CD1c-positive myeloid dendritic cell (primary cell): ENCODE data around the gene MYL12B.

Experiments used
- DNase-seq: peaks from one replicate; pipeline ENCODE4 v3.0.0-alpha.2; 2016; ENCODE audit errors: extremely low spot score

MYL12B gene

DNA sequence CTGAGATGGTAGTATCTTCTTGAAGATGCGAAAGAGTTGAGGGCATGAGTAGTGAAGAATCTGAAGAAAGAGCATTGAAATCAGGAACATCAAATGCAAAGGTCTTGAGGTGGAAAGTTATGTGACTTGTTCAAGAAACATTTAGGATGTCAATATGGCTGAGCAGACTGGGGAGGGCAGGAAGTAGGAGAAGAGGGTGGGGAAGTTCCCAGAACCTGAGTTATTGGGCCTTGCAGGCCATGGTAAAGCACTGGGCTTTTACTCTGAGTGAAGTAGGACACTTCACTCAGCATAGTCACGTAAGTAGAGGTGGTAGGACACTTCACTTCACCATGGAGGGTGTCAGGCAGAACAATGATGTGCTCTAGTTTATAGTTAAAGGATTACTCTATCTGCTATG is 26.1 kb upstream of the MYL12B start:
- no peak for DNase-seq

DNA sequence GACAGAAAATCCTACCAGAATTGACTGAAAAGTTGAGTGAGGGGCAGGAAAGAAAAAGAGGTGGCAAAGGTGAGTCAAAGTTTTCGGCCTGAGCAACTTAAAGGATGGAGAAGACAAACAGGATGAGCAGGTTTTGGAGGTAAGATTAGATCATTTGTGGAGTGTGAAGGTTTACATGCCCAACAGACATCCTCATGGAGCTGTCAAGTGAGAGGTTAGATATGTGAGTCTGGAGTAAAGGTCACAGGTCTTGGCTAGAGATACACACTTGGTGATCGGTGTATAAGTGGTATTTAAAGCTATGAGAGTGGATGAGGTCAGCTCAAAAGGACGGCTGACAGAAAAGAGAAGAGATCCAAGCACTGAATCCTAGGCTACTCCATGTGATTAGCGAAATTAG is 25.5 kb upstream of the MYL12B start:
- no peak for DNase-seq

GRCh38 chr18:3238742-3239141 is 23.2 kb upstream of the MYL12B start:
- no peak for DNase-seq

GRCh38 chr18:3245185-3245564 is 16.8 kb upstream of the MYL12B start:
- no peak for DNase-seq

GRCh38 chr18:3245853-3246634 is 15.9 kb upstream of the MYL12B start:
- peak; percentile 89 for DNase-seq

DNA sequence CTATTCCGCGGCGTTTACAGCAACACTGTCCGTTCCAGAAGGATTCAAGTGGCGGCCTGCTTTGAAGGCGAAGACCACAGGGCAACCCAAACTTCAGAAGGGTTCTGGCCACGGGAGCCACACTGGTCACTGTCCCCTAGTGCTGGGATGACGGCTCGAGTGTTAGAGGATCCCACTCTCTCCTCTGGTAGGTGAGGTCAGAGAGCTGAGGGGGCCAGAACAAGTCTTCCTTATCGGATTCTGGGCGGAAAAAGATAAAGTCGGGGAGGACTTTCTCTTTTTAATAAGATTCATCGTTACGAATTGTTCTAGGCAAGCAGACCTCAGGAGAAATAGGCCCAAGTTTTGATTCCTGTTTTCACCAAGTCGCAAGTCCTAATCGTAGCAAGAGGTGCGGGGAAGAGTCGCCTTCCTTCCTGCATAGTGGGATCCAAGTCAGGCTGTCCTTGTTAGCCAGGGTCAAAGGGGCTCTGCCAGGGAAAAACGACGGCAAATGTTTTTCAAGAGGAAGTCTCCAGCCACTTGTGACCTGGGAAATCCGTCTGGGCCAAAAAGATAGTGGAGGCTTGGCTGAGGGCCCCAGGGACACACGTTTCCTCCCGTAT is 15.2 kb upstream of the MYL12B start:
- no peak for DNase-seq

DNA sequence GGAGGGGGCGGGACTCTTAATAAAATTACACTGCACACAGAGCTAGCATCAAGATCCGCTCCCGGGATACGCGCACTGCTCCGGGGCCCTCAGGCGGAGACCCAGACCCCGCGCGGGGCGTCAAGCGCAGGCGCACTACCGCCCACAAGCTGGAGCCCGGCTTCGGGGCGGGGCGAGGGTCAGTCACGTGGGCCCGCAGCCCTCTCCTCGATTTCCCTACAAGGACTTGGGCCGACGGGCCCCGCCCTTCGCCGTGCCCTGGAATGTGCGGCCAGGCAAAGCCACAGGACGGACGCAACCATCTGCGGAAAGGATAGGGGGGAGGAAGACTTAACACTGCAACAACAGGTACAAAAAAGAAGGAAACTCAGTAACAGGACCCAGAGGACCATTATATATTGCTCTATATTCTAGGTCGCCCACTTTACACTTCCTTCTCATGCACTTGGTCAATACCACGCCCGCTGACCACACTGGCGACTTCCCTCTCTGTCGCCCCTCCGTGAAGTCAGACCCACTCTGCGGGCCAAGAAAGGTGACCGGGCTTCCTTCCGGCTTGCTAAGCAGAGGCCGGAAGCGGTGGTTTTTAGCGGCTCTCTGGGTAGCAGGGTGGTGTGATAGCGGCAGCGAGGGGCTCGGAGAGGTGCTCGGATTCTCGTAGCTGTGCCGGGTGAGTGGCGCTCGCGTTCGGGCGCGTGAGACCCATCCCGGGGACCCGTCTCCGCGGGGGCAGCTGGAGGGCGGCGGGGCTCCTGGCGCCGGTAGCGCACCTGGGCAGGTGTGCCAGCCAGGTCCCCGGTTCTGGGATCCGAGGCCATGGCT is 14.5 kb upstream of the MYL12B start, which contains the start of gene MYL12A:
Gene MYL12A (plus strand): TSS at position 562 of the 822 bp plus-strand sequence. CDS start 5,447 bp downstream, outside the sequence.
- peak; percentile 95 for DNase-seq

GRCh38 chr18:3248062-3248657 is 13.8 kb upstream of the MYL12B start:
- peak; percentile 60 for DNase-seq

GRCh38 chr18:3248658-3249359 is 13.1 kb upstream of the MYL12B start:
- DNase-seq, result peak; percentile 66

DNA sequence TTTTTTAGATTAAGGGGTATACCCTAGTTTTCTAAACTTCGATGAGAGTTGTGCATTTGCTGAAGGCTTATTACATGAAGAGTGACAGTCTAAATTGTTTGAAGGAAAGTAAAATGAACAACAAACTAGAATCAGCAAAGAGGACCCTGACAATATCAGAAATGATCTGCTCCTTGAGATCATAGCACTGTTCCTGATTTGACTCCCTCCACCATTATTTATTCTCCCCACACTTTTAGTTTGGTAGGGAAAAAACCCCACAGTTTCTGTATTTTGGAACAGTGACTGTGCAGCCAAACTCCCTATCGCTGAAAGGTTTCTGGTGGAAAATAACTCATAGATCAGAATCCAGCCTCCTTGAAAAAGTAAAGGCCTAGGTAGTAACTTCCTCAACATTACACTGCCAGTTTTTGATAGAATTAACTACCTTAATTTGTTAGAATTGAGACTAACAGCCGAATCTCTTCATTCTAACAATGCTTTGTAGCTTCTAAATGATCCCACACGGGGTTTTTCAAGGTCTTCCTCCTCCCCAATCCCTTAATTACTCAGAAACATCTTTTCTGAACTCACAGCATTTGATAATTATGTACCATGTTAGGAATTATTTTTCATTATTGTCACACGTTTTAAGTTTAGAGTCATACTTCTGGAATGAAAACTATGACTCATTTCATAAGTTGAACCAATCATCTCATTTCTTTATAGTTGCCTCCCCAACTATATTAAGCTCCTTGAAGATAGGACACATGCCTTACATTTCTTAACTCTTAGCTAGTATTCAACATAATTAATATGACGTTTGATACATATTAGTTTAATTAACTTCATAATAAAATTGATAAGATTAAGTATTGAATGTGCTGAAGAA is 11.5 kb upstream of the MYL12B start:
- DNase-seq, result peak; percentile 35

- no peak for DNase-seq
Measured at GRCh38 chr18:3251249-3251962, 10.5 kb upstream of the MYL12B start.

- DNase-seq, result no peak
Measured at GRCh38 chr18:3251963-3252277, 10.0 kb upstream of the MYL12B start.

- no peak for DNase-seq
Measured at GRCh38 chr18:3252843-3253242, 9.1 kb upstream of the MYL12B start.

DNA sequence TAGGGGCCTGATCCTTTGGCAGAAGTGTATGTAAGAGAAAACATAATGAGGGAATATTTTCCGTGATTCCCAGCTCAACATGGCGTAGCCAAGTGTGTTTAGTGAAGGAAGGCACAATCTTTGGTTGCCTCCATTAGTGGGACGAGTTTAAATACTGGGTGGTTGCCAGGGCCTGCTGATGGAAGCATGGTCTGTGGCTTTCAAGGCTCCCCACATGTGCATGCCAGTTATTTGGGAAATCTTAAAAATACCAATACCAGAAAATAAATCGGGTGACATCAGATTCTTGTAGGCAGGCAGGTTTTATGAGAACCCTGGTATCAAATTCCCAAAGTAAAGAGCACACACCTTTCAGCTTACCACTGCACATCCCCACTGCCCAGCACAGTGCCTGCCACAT is 7.2 kb upstream of the MYL12B start:
- no peak for DNase-seq

DNA sequence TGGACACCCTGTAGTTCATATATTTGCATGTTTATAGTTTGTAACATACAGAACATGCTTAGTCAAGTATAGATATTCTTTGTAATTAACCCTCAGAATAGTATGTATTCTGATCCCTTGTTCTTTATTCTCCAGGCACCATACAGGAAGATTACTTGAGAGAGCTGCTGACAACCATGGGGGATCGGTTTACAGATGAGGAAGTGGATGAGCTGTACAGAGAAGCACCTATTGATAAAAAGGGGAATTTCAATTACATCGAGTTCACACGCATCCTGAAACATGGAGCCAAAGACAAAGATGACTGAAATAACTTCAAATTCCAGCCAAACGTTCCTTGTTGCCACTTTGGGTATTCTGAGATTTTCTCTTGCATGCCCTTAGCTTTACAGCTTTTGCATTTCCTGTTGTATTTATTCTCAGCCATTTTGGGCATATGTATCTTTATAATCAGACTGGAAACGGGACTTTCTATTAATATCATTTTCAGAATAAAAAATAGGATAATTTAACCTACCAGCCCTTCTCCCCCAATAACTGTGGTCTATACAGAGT is 6.2 kb upstream of the MYL12B start:
- peak; percentile 53 for DNase-seq

GRCh38 chr18:3256693-3257626 is 5.0 kb upstream of the MYL12B start:
- peak; percentile 52 for DNase-seq

DNA sequence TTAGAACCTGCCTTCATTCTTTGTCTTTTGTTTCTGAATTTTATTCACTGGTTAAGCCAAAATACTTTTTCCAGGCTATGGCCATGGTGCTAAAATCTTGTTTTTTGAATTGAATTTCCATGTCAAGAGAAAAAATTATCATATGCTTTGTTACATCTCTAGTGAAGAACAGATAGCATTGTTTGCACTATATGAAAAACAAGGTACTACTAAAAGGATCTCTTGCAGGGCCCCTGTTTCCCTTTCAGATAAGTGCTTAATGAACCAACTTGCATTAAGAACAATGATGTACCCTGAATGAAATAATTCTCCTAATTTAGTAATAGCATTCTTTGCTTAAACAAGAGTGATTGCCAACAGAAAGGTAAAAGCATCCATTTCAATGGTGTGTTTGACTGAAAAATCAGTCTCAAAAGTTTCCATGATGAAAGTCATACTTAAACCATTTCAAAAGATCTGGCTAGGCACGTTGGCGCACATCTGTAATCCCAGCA is 4.3 kb upstream of the MYL12B start:
- no peak for DNase-seq

- DNase-seq, result no peak
Measured at GRCh38 chr18:3260995-3261372, 949 bp upstream of the MYL12B start.
